Islet precursor cell (in vitro differentiated cells): ENCODE measurements around the gene GMEB1.
"Not testable (repeated sequence)": the region's sequence is repeated elsewhere in the genome, so short reads cannot be mapped to it uniquely, and the experiment has no call there.

Source experiments
- DNase-seq: peaks from one replicate; pipeline ENCODE4 v3.0.0-alpha.2; 2018

Gene GMEB1, protein sequence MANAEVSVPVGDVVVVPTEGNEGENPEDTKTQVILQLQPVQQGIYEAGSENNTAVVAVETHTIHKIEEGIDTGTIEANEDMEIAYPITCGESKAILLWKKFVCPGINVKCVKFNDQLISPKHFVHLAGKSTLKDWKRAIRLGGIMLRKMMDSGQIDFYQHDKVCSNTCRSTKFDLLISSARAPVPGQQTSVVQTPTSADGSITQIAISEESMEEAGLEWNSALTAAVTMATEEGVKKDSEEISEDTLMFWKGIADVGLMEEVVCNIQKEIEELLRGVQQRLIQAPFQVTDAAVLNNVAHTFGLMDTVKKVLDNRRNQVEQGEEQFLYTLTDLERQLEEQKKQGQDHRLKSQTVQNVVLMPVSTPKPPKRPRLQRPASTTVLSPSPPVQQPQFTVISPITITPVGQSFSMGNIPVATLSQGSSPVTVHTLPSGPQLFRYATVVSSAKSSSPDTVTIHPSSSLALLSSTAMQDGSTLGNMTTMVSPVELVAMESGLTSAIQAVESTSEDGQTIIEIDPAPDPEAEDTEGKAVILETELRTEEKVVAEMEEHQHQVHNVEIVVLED

DNA sequence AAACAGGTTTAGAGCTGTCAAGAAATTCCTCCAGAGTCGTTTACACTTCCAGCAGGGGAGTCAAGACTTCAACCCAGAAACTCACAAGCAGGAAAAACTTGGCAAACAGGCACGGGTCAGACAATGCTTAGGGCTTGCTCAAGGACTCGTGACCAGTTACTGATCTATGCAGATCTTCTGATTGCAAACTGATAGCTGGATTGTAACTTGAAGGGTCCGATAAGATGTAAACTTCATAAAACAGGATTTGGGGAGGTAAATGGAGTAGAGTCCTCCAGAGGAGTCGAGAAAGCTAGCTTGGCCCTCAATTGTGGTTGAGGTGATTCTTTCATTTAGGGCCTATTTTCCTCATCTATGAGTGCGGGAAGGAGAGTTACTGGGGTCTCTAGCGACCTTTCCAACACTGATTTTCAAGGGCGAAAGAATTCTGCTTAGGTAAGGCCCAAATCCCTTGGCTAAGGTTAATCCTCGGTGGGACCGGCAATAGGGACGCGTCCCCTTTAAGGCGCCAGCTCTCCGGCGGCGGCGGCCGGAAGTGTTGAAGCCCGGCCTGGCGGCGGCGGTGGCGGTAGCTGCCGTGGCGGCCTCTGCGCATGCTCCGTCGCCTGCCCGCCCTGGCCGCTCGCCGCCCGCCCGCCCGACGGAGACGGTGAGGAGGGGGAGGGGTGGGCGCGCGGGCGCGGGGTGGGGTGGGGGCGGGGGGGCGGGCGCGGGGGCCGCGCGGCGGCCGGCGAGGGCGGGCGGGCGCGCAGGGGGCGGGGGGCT lies at the start of gene GMEB1:
Gene GMEB1, plus strand, starts transcription at position 594 of the 765 bp plus-strand sequence. CDS start 14,829 bp downstream, outside the sequence.
- peak; percentile 90 for DNase-seq

DNA sequence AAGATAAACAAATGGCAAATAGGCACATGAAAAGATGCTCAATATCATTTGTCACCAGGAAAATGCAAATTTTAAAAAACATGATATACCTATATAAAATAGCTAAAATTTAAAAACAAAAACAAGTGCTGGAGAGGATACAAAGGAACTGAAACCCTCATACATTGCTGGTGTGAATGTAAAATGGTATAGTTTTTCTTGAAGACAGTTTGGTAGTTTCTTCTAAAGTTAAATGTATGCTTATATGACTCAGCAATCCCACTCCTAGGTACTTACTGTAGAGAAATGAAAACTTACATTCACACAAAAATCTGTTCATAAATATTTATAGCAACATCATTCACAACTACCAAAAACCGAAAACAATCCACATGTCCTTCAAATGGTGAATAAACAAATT lies 36.9 kb upstream of the GMEB1 start:
- no peak for DNase-seq

DNA sequence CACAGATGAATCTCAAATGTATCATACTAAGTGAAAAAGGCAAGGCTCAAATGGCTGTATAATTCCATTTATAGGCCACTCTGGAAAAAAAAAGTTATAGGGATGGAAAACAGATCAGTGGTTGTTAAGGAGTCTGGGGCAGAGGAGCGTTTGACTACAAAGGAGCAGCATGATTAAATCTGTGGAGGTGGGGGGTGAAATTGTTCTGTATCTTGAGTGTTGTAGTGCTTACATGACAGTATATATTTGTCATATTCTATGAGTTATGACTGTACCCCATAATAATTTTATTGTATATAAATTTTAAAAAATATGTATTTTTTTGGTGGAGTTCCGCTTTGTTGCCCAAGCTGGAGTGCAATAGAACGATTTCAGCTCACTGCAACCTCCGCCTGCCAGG lies 36.0 kb upstream of the GMEB1 start:
- no peak for DNase-seq

DNA sequence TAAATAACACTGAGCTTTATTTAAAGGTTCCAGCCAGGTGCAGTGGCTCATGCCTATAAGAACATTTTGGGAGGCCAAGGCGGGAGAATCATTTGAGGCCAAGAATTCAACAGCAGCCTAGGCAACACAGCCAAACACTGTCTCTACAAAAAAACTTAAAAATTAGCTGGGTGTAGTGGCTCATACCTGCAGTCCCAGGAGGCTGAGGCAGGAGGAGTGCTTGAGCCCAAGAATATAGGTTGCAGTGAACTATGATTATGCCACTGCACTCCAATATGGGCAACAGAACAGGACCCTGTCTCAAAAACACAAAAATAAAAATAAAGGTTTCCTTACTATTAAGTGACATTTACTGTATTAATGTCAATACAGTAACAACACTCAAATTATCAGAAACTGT lies 27.8 kb upstream of the GMEB1 start:
- DNase-seq, result peak; percentile 58

DNA sequence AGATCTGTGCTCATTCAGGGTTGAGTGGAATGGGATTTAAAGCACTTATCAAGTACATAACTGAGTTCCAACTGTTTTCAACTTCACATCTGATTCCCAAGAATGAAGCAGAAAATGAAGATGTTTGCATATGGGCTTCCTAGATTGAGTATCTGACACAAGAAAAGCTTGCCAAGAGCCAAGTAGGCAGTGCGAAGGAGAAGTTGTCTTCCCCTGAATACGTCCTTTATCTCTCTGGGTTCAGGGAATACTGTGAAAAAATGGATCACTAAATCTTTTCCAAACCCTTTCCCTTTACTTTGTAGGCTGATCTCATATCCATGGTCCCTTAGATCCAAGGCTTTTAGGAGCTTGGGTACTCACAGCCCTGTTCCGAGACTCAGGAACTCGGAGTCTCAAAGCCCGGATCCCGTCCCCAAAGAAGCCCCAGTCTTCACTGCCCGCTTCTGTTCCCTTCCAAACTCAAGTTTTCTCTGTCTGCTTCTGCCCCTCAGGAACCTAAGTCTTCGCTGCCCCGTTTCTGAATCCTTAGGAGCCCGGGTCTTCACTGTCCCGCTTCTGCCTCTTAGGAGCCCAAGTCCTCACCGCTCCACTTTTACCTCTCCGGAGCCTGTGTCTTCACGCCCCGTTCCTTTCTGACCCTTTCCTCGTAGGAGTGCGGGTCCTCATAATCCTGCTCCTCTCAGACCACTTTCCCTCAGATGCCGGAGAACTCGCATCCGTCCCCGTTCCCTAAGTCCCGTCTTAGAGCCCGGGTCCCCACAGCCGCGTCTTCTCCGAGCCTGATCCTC lies 26.3 kb upstream of the GMEB1 start:
- no peak for DNase-seq

DNA sequence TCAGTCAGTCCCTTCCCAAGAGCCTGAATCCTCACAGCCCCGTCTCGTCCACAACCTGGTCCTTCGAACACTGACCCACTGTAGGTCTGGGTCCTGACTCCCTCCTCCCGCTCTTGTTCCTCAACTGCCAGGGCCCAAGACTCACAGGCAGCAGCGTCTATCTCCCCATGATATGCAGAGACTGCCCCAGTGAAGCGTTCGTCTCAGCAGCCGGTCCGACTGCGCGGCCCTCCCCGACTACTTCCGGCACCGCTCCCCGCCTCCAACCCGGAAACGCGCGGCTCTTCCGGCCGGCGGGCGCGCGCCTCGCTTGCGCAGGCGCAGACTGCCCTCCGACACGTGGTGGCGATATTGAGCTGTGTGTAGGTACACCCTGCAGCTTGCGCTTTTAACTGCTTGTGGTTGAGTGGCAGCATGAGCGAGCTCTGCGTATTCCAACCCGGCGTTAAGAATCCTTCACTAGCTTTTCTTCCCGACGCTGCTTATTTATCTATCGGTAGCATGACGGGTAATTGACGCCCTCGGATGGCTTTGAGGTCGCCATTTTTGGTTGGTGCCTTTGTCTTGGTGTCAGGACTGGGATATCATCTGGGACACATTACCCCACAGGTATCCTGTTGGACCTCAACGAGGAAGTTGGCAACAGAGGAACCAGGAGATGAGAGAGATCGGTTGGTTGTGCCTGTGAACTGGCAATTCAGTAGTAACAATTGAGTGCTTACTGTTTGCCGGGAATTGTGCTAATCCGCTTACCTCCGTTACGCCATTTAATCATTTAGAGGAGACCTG lies 25.5 kb upstream of the GMEB1 start, which contains the start of gene TAF12:
Gene TAF12, minus strand, starts transcription at position 221 of the 789 bp plus-strand sequence. CDS start 20,986 bp downstream, outside the sequence.
- peak; percentile 98 for DNase-seq

DNA sequence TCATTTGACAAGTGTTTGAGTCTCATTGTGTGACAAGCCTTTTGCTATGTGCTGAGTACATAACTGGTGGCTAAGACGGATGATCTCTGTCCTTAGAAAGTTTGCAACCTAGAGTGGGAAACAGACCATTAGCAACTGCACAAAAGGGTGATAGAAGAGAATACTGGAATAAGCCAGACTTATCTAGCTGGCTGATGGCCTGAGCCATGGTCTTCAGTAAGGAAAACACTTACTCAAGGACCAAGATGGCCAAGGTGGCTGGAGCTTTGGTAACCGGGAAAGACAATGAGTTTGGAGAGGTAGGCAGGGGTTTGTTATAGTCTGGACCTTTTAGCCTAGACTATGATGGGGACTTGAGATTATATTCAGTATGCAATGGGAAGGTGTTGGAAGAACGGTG lies 24.1 kb upstream of the GMEB1 start:
- DNase-seq, result no peak

DNA sequence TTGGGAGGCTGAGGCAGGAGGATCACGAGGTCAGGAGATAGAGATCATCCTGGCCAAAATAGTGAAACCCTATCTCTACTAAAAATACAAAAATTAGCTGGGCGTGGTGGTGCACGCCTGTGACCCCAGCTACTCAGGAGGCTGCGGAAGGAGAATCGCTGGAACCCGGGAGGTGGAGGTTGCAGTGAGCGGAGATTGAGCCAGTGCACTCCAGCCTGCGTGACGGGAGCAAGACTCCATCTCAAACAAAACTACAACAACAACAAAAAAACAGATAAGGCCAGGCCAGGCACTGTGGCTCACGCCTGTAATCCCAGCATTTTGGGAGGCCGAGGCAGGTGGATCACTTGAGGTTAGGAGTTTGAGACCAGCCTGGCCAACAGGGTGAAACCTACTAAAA lies 23.2 kb upstream of the GMEB1 start:
- DNase-seq, result not testable (repeated sequence)

DNA sequence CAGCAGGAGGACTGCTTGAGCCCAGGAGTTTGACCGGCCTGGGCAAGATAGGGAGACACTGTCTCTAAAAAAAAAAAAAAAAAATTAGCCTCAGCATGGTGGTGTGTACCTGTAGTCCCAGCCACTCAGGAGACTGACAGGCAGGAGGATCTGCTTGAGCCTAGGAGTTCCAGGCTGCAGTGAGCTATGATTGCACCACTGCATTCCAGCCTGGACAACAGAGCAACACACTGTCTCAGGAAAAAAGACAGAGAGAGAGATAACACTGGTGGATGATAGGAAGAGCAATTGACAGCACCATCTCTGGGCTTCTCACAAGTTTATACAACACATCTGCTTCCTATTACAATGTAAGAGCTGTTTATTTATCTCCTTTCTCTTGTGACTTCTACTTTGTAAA lies 22.5 kb upstream of the GMEB1 start:
- DNase-seq, result peak; percentile 82

DNA sequence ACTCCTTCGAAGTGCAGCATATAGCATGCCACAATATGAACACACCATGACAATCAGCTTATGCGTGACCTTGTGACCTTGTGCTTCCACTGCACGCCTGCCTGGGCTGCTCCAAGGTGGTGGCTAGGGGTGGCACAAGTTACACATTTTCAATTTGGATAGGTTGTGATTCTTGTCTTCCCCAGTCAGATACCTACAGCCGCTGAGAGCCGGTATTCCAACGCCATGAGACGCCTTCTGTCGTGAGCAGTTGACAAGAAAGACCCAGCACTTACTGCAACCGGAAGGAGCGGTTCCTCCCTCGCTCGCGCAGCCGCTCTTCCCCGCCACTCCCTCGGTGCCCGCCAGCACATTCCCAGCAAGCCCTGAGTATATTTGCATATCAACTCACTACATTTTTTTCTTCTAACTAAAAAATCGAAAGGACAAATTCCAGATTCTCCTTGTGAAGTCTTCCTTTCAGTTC lies 20.5 kb upstream of the GMEB1 start:
- peak; percentile 96 for DNase-seq

DNA sequence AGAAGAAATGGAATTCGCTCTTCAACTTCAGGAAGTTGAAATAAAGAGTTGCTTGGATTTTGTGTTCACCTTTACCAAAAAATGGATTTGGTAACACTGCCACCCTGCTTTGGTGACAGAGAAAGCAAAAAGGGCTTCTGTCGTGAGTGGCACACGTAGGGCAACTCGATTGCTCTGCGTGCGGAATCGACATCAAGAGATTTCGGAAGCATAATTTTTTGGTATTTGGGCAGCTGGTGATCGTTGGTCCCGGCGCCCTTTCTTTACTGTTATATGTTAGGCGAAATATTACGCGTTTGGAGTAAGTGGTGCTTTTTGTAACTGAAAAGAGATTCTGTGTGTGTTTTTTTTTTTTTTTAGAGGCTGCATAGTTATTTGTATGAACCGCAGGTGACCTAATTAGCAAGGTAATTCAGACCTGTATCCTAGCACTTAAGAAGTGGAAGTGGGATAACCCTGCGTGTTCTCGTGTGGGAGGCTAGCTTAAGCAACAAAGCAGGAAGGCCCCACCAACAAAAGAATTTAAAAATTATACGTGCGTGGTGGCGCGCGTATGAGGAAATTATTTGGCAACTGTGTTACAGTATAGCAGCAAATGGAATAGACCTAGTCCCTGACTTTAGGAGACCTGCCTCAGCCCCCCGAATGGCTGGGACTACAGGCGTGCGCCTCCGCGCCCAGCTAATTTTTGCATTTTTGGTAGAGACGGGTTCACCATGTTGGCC lies 19.9 kb upstream of the GMEB1 start, which contains the start of gene RNU11:
Gene RNU11, plus strand, starts transcription at position 127 of the 725 bp plus-strand sequence.
- DNase-seq, result peak; percentile 96

DNA sequence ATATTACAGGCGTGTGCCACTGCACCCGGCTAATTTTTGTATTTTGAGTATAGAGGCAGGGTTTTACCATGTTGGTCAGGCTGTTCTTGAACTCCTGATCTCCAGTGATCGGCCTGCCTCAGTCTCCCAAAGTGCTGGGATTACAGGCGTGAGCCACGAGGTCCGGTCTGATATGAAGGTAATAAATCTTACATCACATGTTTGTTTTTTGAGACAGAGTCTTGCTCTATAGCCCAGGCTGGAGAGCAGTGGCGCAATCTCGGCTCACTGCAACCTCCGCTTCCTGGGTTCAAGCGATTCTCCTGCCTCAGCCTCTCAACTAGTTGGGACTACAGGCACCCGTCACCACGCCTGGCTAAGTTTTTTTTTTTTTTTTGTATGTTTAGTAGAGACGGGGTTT lies 15.5 kb upstream of the GMEB1 start:
- not testable (repeated sequence) for DNase-seq

DNA sequence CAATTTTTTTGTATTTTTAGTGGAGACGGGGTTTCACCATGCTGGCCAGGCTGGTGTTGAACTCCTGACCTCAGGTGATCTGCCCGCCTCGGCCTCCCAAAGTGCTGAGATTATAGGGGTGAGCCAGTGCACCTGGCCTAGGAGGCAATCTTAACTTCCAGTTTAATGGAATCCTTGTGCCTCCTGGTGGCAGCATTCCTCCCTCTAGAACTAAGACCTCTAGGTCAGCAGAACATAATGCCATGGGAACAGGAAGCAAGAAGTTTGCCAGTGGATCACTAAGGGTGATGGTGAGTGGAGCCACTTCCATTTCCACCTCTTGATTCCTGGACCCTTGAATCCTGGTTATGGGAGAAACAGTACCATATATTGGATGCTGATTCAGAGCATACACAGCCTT lies 14.7 kb upstream of the GMEB1 start:
- peak; percentile 62 for DNase-seq

DNA sequence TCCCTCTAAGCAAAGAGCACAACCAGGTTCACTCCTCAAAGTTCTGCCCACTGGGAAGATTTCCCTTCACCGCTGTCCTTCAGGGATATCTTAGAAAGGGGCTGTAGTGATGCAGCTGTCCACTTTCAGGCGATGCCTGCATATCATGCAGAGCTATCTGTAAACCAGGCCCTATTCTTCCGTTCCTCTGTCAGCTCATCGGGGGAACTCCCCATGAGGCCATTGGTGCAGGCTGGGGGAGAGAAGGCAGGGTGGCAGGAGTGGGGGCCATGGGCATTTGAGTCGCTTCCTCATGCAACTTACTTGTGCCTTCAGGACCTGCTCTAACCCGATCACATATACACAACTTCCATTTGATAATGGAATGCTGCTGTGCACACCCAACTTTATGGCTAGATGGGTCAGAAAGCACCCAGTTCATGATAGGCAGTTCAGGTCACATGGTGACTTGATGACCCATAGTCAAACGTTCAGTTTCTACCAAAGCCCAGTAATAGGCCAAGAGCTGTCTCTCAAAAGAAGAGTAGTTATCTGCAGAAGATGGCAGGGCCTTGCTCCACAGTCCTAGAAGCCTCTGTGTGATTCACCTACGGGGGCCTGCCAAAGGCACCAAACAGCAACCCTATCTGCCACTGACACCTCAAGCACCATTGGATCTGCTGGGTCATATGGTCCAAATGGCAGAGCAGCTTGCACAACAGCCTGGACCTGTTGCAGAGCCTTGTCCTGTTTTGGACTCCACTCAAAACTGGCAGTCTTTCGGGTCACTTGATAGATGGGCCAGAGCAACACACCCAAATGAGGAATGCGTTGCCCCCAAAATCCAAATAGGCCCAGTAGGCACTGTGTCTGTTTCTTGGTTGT lies 12.9 kb upstream of the GMEB1 start:
- DNase-seq, result not testable (repeated sequence)

DNA sequence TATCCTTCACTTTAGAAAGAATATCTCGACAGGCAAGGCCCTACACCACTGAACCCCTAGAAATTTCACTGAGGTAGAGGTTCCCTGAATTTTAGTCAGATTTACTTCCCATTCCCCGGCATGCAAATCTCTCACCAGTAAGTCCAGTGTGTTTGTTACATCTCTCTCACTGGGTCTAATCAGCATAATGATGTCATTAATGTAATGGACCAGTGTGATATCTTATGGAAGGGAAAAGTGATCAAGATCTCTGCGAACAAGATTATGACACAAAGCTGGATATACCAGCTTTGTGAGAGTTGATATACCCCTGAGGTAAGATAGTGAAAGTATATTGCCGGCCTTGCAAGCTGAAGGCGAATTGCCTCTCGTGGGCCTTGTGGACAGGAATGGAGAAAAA lies 12.2 kb upstream of the GMEB1 start:
- DNase-seq, result no peak

DNA sequence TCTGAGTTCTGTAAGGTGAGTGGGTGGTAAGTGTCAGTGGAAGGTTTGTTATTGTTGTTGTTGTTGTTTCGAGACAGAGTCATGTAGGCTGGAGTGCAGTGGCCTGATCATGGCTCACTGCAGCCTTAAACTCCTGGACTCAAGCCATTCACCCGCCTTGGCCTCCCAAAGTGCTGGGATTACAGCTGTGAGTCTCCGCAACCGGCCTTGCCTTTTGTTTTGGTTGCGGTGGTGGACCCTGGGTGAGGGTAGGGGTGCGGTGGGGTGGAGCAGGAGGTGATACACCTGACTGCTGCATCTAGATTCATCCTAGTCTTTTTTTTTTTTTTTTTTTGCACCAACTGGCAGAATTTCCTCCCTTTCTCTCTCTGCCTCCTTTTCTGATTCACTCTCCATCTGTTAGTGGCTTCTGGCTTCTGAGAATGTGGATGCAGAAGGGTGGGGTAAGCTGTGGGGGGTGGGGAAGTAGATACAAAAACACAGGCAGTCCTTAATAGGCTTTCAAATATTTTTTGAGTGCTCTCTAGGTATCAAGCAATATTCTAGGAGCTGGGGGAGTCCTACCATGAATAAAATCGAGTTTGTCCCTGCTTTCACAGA lies 4.6 kb upstream of the GMEB1 start:
- DNase-seq, result no peak

DNA sequence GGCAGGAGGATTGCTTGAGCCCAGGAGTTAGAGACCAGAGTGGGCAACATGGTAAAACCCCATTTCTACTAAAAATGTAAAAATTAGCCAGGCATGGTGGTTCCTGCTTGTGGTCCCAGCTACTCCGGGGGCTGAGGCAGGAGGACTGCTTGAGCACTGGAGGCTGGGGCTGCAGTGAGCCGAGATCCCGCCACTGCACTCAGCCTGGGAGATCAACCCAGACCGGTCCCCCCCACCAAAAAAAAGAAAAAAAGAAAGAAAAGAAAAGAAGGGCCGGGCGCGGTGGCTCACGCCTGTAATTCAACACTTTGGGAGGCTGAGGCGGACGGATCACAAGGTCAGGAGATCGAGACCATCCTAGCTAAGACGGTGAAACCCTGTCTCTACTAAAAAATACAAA lies 1.8 kb upstream of the GMEB1 start:
- DNase-seq, result no peak

DNA sequence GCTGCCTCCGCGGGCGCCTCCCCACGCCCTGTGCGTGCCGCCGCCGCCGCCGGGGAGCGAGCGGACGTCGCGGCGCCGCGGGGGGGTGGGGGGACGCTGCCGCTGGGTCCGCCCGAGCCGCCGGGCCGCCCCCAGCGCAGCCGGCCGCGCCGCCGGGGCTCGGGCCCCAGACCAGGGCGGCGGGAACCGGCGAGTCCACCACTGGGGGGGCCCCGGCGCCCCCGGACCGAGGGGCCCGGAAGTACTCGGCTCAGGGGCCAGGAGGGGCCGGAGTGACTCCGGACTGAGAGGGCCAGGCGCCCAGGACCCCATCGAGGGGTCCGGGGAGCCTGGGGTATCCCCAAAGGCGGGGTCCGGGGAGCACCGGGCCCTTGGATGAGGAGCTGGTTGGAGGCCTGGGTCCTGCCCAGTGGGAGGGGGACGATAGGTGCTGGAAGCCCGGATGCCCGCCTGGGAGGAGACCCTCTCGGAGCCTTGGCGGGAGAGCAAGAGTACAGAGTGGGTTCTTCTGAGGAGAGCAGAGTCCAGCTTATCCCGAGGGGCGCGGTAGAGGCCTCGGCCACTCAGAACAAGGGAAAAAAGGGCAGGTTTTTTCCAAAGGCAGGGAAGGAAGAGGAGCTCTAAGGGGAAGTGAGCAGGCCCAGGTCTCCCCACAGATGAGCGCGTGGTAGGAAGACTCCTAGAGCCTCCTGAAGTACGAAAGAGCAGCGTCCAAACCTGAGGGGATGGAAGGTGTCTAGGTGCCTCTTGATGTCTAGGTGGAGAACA lies 556 bp downstream of the GMEB1 start:
- DNase-seq, result peak; percentile 76

DNA sequence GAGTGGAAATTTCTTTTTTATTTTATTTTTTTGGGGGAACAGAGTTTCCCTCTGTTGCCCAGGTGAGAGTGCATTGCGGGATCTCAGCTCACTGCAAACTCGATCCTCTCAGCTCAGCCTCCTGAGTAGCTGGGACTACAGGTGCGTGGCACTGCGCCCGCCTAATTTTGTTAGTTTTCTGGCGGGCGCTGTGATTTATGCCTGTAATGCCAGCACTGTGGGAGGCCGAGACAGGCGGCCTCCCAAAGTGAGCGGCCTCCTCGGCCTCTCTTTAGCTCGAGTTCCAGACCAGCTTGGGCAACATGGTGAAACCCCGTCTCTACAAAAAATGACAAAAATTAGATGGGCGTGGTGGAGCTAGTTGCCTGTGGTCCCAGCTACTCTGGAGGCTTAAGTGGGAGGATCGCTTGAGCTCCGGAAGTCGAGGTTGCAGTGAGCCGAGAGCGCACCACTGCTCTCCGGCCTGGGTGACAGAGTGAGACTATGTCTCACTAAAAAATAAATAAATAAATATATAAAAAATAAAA lies 2.7 kb downstream of the GMEB1 start:
- no peak for DNase-seq
